Stimulated activated naive B cell treated with anti-CD40 and anti-IgM and Interleukin-4, amounts not matched to agents 10 μg/mL and 1 μg/mL and 100 μg/mL, for 72 hours (primary cell): Measurements from ENCODE around the gene C3orf22.

Source experiments
- ATAC-seq, 2 donors: fragments of 150-1000 bp; cut with Tn5 transposase; replicated peaks; 2 replicates each; pipeline ENCODE4 v1.10.0; 2021; ENCODE audit warnings: moderate library complexity in 1 of 2
- DNase-seq: peaks from one replicate; pipeline ENCODE4 v3.0.0; 2021
- H3K27ac Mint-ChIP-seq: one replicate; pipeline ENCODE4 v1.8.0; 2022; ENCODE audit warnings: mild to moderate bottlenecking, mixed read lengths
- H3K27me3 Mint-ChIP-seq, 2 donors: one replicate each; pipeline ENCODE4 v1.8.0; 2022; ENCODE audit warnings: mixed read lengths in 2 of 2
- H3K36me3 Mint-ChIP-seq, 2 donors: one replicate each; pipeline ENCODE4 v1.8.0; 2022; ENCODE audit warnings: mixed read lengths in 2 of 2, mild to moderate bottlenecking in 1 of 2
- H3K4me1 Mint-ChIP-seq, 2 donors: one replicate each; pipeline ENCODE4 v1.8.0; 2022; ENCODE audit warnings: mixed read lengths in 2 of 2, mild to moderate bottlenecking in 1 of 2
- H3K4me3 Mint-ChIP-seq, 2 donors: one replicate each; pipeline ENCODE4 v1.8.0; 2022; ENCODE audit warnings: mild to moderate bottlenecking in 2 of 2, mixed read lengths in 2 of 2, moderate library complexity in 1 of 2
- H3K9me3 Mint-ChIP-seq, 2 donors: one replicate each; pipeline ENCODE4 v1.8.0; 2022; ENCODE audit warnings: mixed read lengths in 2 of 2, mild to moderate bottlenecking in 1 of 2

Gene C3orf22

GRCh38 chr3:126522363-126522788 is 36.4 kb downstream of the C3orf22 start:
- Mint-ChIP-seq H3K4me1 (peaks cover 0 to 7% of the 10 kb centered on the region in 2 donors), H3K27ac (no peak overlapping the region), H3K36me3 (no peaks in the 10 kb centered on the region), H3K27me3 (peaks cover 32 to 42% of the 10 kb centered on the region in 2 donors), H3K9me3 (no peaks in the 10 kb centered on the region), H3K4me3 (no peak overlapping the region)
- ATAC-seq (no peak), DNase-seq (no peak)

- Mint-ChIP-seq H3K27me3 (peaks cover 32 to 37% of the 10 kb centered on the region in 2 donors), H3K9me3 (no peaks in the 10 kb centered on the region), H3K36me3 (no peaks in the 10 kb centered on the region), H3K4me3 (no peak overlapping the region), H3K27ac (no peak overlapping the region), H3K4me1 (peaks cover 0 to 7% of the 10 kb centered on the region in 2 donors)
- ATAC-seq (no peak), DNase-seq (no peak)
These were observed 37.4 kb downstream of the C3orf22 start for GRCh38 chr3:126521122-126521891.

- no peak for DNase-seq
- H3K9me3 Mint-ChIP-seq: no peaks in the 10 kb centered on the region
- H3K27ac Mint-ChIP-seq: no peak overlapping the region
- no peak for ATAC-seq
- peaks cover 21 to 32% of the 10 kb centered on the region in 2 donors for H3K27me3 Mint-ChIP-seq
- peaks cover 0 to 5% of the 10 kb centered on the region in 2 donors for H3K4me1 Mint-ChIP-seq
- no peaks in the 10 kb centered on the region for H3K36me3 Mint-ChIP-seq
- no peak overlapping the region for H3K4me3 Mint-ChIP-seq
These were observed 39.0 kb downstream of the C3orf22 start for GRCh38 chr3:126519506-126520455.

- DNase-seq (no peak), ATAC-seq (no peak)
- Mint-ChIP-seq H3K36me3 (no peaks in the 10 kb centered on the region), H3K27ac (no peak overlapping the region), H3K4me1 (no peaks in the 10 kb centered on the region), H3K4me3 (no peak overlapping the region), H3K27me3 (peaks cover 19 to 26% of the 10 kb centered on the region in 2 donors), H3K9me3 (no peaks in the 10 kb centered on the region)
These were observed 40.0 kb downstream of the C3orf22 start for GRCh38 chr3:126518779-126519177.

- no peaks in the 10 kb centered on the region for H3K9me3 Mint-ChIP-seq
- ATAC-seq (no peak), DNase-seq (no peak)
- H3K27me3 Mint-ChIP-seq: peaks cover 13 to 21% of the 10 kb centered on the region in 2 donors
- H3K4me3 Mint-ChIP-seq: no peak overlapping the region
- no peak overlapping the region for H3K27ac Mint-ChIP-seq
- no peaks in the 10 kb centered on the region for H3K4me1 Mint-ChIP-seq
- H3K36me3 Mint-ChIP-seq: no peaks in the 10 kb centered on the region
These were observed 40.5 kb downstream of the C3orf22 start for GRCh38 chr3:126517986-126518778.

GRCh38 chr3:126517291-126517951 is 41.3 kb downstream of the C3orf22 start, which contains the start of gene UROC1:
UROC1 (minus strand) TSS chr3:126517773; CDS start chr3:126517719, 54 bp downstream.
- ATAC-seq: no peak
- Mint-ChIP-seq H3K27ac (no peak within 1 kb of the TSS), H3K4me3 (no peak within 1 kb of the TSS)

GRCh38 chr3:126516936-126517290 is 41.8 kb downstream of the C3orf22 start:
- Mint-ChIP-seq H3K36me3 (no peaks in the 10 kb centered on the region), H3K27ac (no peak overlapping the region), H3K4me3 (no peak overlapping the region), H3K9me3 (no peaks in the 10 kb centered on the region), H3K27me3 (peaks cover 1 to 8% of the 10 kb centered on the region in 2 donors), H3K4me1 (no peaks in the 10 kb centered on the region)
- DNase-seq (no peak), ATAC-seq (no peak)

More at GRCh38 chr3:126517291-126517951, 41.3 kb downstream of the C3orf22 start, which contains the start of gene UROC1:
- H3K4me1 Mint-ChIP-seq: no peaks in the 10 kb centered on the region
- no peaks in the 10 kb centered on the region for H3K9me3 Mint-ChIP-seq
- no peaks in the 10 kb centered on the region for H3K36me3 Mint-ChIP-seq
- DNase-seq: no peak
- peaks cover 6 to 13% of the 10 kb centered on the region in 2 donors for H3K27me3 Mint-ChIP-seq

GRCh38 chr3:126516152-126516935 is 42.4 kb downstream of the C3orf22 start:
- H3K27ac Mint-ChIP-seq: no peak overlapping the region
- H3K36me3 Mint-ChIP-seq: no peaks in the 10 kb centered on the region
- peaks cover 0 to 6% of the 10 kb centered on the region in 2 donors for H3K27me3 Mint-ChIP-seq
- H3K4me1 Mint-ChIP-seq: no peaks in the 10 kb centered on the region
- DNase-seq (no peak), ATAC-seq (no peak)
- H3K4me3 Mint-ChIP-seq: no peak overlapping the region
- H3K9me3 Mint-ChIP-seq: no peaks in the 10 kb centered on the region

GRCh38 chr3:126515066-126515706 is 43.5 kb downstream of the C3orf22 start:
- Mint-ChIP-seq H3K9me3 (no peaks in the 10 kb centered on the region), H3K4me1 (no peaks in the 10 kb centered on the region), H3K27me3 (peaks cover 0 to 6% of the 10 kb centered on the region in 2 donors), H3K36me3 (no peaks in the 10 kb centered on the region), H3K27ac (no peak overlapping the region), H3K4me3 (no peak overlapping the region)
- DNase-seq (no peak), ATAC-seq (no peak)

GRCh38 chr3:126514161-126514560 is 44.6 kb downstream of the C3orf22 start:
- Mint-ChIP-seq H3K27me3 (peaks cover 0 to 5% of the 10 kb centered on the region in 2 donors), H3K4me3 (no peak overlapping the region), H3K9me3 (no peaks in the 10 kb centered on the region), H3K4me1 (no peaks in the 10 kb centered on the region), H3K27ac (no peak overlapping the region), H3K36me3 (no peaks in the 10 kb centered on the region)
- ATAC-seq (no peak), DNase-seq (no peak)

- Mint-ChIP-seq H3K27me3 (no peaks in the 10 kb centered on the region), H3K9me3 (no peaks in the 10 kb centered on the region)
These were observed 45.6 kb downstream of the C3orf22 start for GRCh38 chr3:126512916-126513650.

GRCh38 chr3:126512026-126512425 is 46.7 kb downstream of the C3orf22 start:
- H3K27ac Mint-ChIP-seq: no peak overlapping the region
- no peaks in the 10 kb centered on the region for H3K27me3 Mint-ChIP-seq
- no peaks in the 10 kb centered on the region for H3K36me3 Mint-ChIP-seq
- no peaks in the 10 kb centered on the region for H3K9me3 Mint-ChIP-seq
- ATAC-seq (no peak), DNase-seq (no peak)
- no peaks in the 10 kb centered on the region for H3K4me1 Mint-ChIP-seq
- no peak overlapping the region for H3K4me3 Mint-ChIP-seq

More at GRCh38 chr3:126512916-126513650, 45.6 kb downstream of the C3orf22 start:
- Mint-ChIP-seq H3K4me3 (no peak overlapping the region), H3K4me1 (no peaks in the 10 kb centered on the region), H3K36me3 (no peaks in the 10 kb centered on the region), H3K27ac (no peak overlapping the region)
- DNase-seq (no peak), ATAC-seq (peak in 1 of 2 donors; percentile 23)
